ENCODE data around the gene SEMA3F. TPM values are rescaled to one million over a fixed set of nuclear protein-coding genes. Genes with fewer than 3 reads are reported as not detected.

SEMA3F gene
- total and polyA plus RNA-seq, 2 of the 4 experiments (the other 2 are of a cell fraction) = 7.3 to 23.3 TPM

DNA sequence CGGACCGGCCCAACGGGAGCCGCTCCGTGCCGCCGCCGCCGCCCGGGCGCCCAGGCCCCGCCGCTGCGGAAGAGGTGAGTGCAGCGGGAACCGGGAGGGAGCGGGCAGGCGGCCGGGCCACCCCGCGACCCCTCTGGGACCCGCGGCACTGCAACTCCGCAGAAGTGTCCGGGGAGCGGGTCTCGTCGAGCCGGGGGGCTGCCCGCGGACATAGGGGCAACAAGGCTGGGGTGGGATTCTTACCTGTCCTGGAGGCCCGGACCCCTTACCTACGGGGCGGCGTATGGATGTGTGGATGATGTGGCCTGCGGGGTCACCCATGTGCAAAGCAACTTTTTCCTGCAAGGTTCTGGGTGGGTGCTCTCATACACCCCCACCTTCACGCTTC lies 361 bp downstream of the SEMA3F start (continued):
- TF ChIP-seq SMC3 (IDR thresholded peaks at IDR 0.05; ENCODE audit: low read depth, low read length) = no peak

GRCh38 chr3:50155891-50156290 lies 767 bp downstream of the SEMA3F start:
- Histone ChIP-seq H3K14ac (replicated peaks; ENCODE audit: low read depth, low read length) (peak overlapping the region; percentile 89; the same call in 1 of the 2 replicates), H4K8ac (ENCODE audit: low read depth in 2 of 2, low read length in 2 of 2) (peak overlapping the region; percentile 31 to 96; a peak in 2 of 4 replicates), H4K20me1 (ENCODE audit: insufficient read depth, low read length) (0 out of 2 replicates have a peak, but pooled peaks cover 4% of the 10 kb centered on the region), H4K5ac (ENCODE audit: low read depth, low read length) (no peak overlapping the region), H3K4ac (ENCODE audit: low read depth, low read length) (peak overlapping the region; percentile 98), H3K27ac (ENCODE audit: insufficient read depth, low read length) (peak overlapping the region; percentile 2; the same call in 1 of the 2 replicates), H3K9me1 (ENCODE audit: insufficient read depth, low read length) (no peaks in the 10 kb centered on the region), H2BK15ac (ENCODE audit: low read depth, low read length) (no peak overlapping the region), H3K9me3 (ENCODE audit: control insufficient read depth, insufficient read depth, low read length) (no peaks in the 10 kb centered on the region), H3K4me2 (ENCODE audit: low read depth, low read length) (peak overlapping the region; percentile 84), H3K27me3 (ENCODE audit: control insufficient read depth, insufficient read depth, low read length) (peaks cover 7% of the 10 kb centered on the region; the same call in 1 of the 2 replicates), H2BK5ac (ENCODE audit: low read depth, low read length, poor library complexity, severe bottlenecking) (peak overlapping the region; percentile 19), H2AK5ac (ENCODE audit: low read depth, low read length) (peak overlapping the region; percentile 49; the same call in 1 of the 2 replicates), H3K9ac (ENCODE audit: low read depth, low read length) (peak overlapping the region; percentile 72), H3K23ac (ENCODE audit: low read depth, low read length) (peak overlapping the region; percentile 87), H2AFZ (replicated peaks; ENCODE audit: low read length, poor library complexity) (peak overlapping the region; percentile 90), H2BK20ac (ENCODE audit: low read depth, low read length) (no peak overlapping the region), H3K79me1 (ENCODE audit: low read depth in 1 of 2, low read length in 2 of 2) (peaks cover 8 to 41% of the 10 kb centered on the region in 2 experiments; a peak in 3 of 4 replicates), H3K18ac (ENCODE audit: low read depth, low read length) (no peak overlapping the region), H3K4me3 (ENCODE audit: insufficient read depth, low read depth, low read length) (peak overlapping the region; percentile 45), H3K56ac (ENCODE audit: extremely low read depth, insufficient read depth, low read length) (no peak overlapping the region), H4K91ac (ENCODE audit: insufficient read depth, low read depth, low read length) (peak overlapping the region; percentile 55), H3K36me3 (ENCODE audit: control insufficient read depth, insufficient read depth, low read length) (0 out of 2 replicates have a peak, but pooled peaks cover 4% of the 10 kb centered on the region), H3K4me1 (ENCODE audit: control insufficient read depth, insufficient read depth, low read length) (peaks cover 19% of the 10 kb centered on the region), H2BK120ac (ENCODE audit: low read depth, low read length) (peak overlapping the region; percentile 8; the same call in 1 of the 2 replicates), H2AK9ac (replicated peaks; ENCODE audit: low read depth, low read length, poor library complexity) (peak overlapping the region; percentile 98)
- intact Hi-C loops (cut with micrococcal nuclease) = loop anchor here (1.0 kb wide), 2 partner anchors 33 to 34 kb away; no protein-coding TSS in a partner anchor
- ATAC-seq (ENCODE audit: low read depth) = no peak
- POLR2A ChIA-PET (ENCODE audit: unreplicated experiment) = no interaction called here
- DNase-seq = no peak
- dilution Hi-C loops (cut with HindIII; ENCODE audit: low sequenced_read_pairs, unreplicated experiment) = no loop called here
- TF ChIP-seq NFE2L2 (IDR thresholded peaks at IDR 0.05; ENCODE audit: low read depth, low read length) (no peak), MAZ (IDR thresholded peaks at IDR 0.05; ENCODE audit: borderline replicate concordance, low read depth, low read length) (no peak), MAFK (IDR thresholded peaks at IDR 0.05; ENCODE audit: low read depth, low read length) (no peak), FOS (IDR thresholded peaks at IDR 0.05; ENCODE audit: low read depth, low read length) (no peak), POLR2A (IDR thresholded peaks at IDR 0.05; ENCODE audit: low read depth, low read length) (no peak), BHLHE40 (IDR thresholded peaks at IDR 0.05; ENCODE audit: low read depth, low read length) (no peak), RFX5 (IDR thresholded peaks at IDR 0.05; ENCODE audit: low read depth, low read length) (no peak)
- TF ChIP-seq, protein P1, sequence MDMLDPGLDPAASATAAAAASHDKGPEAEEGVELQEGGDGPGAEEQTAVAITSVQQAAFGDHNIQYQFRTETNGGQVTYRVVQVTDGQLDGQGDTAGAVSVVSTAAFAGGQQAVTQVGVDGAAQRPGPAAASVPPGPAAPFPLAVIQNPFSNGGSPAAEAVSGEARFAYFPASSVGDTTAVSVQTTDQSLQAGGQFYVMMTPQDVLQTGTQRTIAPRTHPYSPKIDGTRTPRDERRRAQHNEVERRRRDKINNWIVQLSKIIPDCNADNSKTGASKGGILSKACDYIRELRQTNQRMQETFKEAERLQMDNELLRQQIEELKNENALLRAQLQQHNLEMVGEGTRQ (IDR thresholded peaks at IDR 0.05; ENCODE audit: low read depth, low read length) = no peak
- TF ChIP-seq, protein P2, sequence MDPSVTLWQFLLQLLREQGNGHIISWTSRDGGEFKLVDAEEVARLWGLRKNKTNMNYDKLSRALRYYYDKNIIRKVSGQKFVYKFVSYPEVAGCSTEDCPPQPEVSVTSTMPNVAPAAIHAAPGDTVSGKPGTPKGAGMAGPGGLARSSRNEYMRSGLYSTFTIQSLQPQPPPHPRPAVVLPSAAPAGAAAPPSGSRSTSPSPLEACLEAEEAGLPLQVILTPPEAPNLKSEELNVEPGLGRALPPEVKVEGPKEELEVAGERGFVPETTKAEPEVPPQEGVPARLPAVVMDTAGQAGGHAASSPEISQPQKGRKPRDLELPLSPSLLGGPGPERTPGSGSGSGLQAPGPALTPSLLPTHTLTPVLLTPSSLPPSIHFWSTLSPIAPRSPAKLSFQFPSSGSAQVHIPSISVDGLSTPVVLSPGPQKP (IDR thresholded peaks at IDR 0.05; ENCODE audit: borderline replicate concordance, low read depth, low read length) = no peak
- TF ChIP-seq, protein P3, sequence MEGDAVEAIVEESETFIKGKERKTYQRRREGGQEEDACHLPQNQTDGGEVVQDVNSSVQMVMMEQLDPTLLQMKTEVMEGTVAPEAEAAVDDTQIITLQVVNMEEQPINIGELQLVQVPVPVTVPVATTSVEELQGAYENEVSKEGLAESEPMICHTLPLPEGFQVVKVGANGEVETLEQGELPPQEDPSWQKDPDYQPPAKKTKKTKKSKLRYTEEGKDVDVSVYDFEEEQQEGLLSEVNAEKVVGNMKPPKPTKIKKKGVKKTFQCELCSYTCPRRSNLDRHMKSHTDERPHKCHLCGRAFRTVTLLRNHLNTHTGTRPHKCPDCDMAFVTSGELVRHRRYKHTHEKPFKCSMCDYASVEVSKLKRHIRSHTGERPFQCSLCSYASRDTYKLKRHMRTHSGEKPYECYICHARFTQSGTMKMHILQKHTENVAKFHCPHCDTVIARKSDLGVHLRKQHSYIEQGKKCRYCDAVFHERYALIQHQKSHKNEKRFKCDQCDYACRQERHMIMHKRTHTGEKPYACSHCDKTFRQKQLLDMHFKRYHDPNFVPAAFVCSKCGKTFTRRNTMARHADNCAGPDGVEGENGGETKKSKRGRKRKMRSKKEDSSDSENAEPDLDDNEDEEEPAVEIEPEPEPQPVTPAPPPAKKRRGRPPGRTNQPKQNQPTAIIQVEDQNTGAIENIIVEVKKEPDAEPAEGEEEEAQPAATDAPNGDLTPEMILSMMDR (conservative IDR thresholded peaks at IDR 0.05; ENCODE audit: low read depth, low read length) = no peak
- WGBS, 2 experiments (ENCODE audit: extremely low coverage in 2 of 2, insufficient read length in 1 of 2) = 30% methylated on average over 2 of the region's 13 CpGs; no CpG with 5 or more reads in 1 of the 2 experiments
- CTCF ChIA-PET = interaction anchor here (2.4 kb wide), 1 partner anchor 33 kb away, joined by 6 read pairs; no protein-coding TSS in a partner anchor
- in situ Hi-C loops (cut with MboI; ENCODE audit: low sequenced_read_pairs) = no loop called here
- BruUV-seq (replicated peaks) = no TSS peak
